C4-2B (cell line): Measurements from ENCODE around the gene SLC39A11.

Source experiments
- ZFX ChIP-seq: fragments of 450-650 bp; IDR thresholded peaks from 2 replicates; pipeline ENCODE4 v1.6.1; 2017
- TF ChIP-seq, protein P1 (sequence below): fragments of 450-650 bp; conservative IDR thresholded peaks from 2 replicates; pipeline ENCODE4 v1.5.1; 2017; ENCODE audit warnings: mild to moderate bottlenecking

DNA sequence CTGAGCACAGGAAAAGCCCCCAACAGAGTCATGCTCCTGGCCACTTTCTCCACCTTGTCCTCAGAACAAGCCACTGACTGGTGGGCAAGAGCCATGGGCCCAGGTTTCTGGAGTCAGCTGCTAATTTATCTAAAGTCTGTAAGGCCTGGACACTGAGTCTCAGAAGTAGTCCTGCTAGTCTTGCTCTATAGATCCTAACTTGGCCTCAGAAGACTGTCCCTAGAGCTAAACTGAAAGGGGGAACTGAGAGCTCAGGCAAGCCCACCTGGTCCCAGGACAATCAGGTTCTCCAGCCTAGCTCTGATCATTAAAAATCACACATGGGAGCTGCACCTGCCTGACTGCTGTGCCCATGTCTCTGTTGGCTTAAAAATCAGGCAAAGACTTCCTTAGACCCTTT is 485.8 kb downstream of the SLC39A11 start:
- TF ChIP-seq, protein P1, sequence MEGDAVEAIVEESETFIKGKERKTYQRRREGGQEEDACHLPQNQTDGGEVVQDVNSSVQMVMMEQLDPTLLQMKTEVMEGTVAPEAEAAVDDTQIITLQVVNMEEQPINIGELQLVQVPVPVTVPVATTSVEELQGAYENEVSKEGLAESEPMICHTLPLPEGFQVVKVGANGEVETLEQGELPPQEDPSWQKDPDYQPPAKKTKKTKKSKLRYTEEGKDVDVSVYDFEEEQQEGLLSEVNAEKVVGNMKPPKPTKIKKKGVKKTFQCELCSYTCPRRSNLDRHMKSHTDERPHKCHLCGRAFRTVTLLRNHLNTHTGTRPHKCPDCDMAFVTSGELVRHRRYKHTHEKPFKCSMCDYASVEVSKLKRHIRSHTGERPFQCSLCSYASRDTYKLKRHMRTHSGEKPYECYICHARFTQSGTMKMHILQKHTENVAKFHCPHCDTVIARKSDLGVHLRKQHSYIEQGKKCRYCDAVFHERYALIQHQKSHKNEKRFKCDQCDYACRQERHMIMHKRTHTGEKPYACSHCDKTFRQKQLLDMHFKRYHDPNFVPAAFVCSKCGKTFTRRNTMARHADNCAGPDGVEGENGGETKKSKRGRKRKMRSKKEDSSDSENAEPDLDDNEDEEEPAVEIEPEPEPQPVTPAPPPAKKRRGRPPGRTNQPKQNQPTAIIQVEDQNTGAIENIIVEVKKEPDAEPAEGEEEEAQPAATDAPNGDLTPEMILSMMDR = no peak
- no peak for TF ChIP-seq ZFX
